Measurements from ENCODE around the gene WDR64.

GRCh38 chr1:241682921-241683320 is 30.8 kb downstream of the WDR64 start:
- TF ChIP-seq RAD21 (conservative IDR thresholded peaks at IDR 0.05) (no peak), POLR2AphosphoS5 (IDR thresholded peaks at IDR 0.05) (no peak)

Data from neural cell (in vitro differentiated cells).